Skeletal muscle satellite cell (primary cell): ENCODE data around the gene TRIP12.
A peak's percentile ranks its signal among the peaks of the same experiment; 100 is the strongest.
"Not testable (repeated sequence)": the region's sequence is repeated elsewhere in the genome, so short reads cannot be mapped to it uniquely, and the experiment has no call there.

Experiments
- H3K27me3 ChIP-seq: 2 replicates; pipeline ENCODE4 v1.7.0; 2013; ENCODE audit warnings: low read length; ENCODE audit not compliant: control insufficient read depth, insufficient read depth
- H3K36me3 ChIP-seq: 2 replicates; pipeline ENCODE4 v1.7.0; 2013; ENCODE audit warnings: mild to moderate bottlenecking, control low read depth, low read length; ENCODE audit not compliant: insufficient read depth
- H3K4me1 ChIP-seq: 2 replicates; pipeline ENCODE4 v1.7.0; 2013; ENCODE audit warnings: low read length; ENCODE audit not compliant: control insufficient read depth, insufficient read depth
- H3K4me2 ChIP-seq: 2 replicates; pipeline ENCODE4 v1.7.0; 2013; ENCODE audit warnings: mild to moderate bottlenecking, low read length
- H3K4me3 ChIP-seq: 2 replicates; pipeline ENCODE4 v1.7.0; 2013; ENCODE audit warnings: low read length
- H3K9ac ChIP-seq: 2 replicates; pipeline ENCODE4 v1.7.0; 2013; ENCODE audit warnings: mild to moderate bottlenecking, low read depth, low read length, moderate library complexity
- H3K9me3 ChIP-seq: replicated peaks from 2 replicates; pipeline ENCODE4 v1.7.0; 2013; ENCODE audit warnings: mild to moderate bottlenecking, control low read depth, low read length

TRIP12 gene

DNA sequence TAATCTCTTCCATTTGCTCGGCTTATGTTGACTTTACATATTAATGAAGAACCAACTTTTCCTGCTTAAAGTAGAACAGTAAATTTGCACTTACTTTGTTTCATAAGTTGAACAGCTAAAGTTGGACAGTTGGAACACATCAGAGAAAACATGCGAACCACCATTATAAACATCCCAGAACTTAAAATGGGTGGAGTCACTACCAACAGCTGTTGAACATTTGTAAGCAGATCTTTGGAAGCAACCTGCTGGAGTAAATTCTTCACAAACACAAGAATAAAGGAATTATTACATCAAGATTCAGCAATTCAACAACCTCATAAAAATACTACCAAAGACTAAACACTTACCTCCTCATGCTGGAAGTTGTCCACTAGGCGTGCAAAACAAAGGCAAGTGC is 111.0 kb downstream of the TRIP12 start:
- H3K4me2 ChIP-seq, result no peak overlapping the region

DNA sequence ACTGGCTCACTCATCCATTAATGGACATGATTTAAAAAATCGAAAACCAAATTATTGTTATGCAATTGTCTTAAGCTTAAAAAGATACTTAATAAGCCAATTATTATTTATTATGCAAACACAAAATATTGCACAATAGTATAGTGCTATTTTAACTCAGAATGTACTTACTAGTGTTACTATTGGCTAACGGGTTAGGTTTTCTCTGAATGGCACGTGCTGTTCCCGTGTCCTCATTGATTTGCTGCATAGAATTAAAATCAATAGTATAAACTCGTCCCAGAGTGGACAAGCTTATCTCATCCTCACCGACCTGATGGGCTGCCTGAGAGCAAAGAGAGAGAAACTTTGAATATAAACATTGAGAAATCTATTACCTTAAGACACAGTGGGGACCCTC is 116.2 kb downstream of the TRIP12 start:
- no peaks in the 10 kb centered on the region for H3K9me3 ChIP-seq
- peaks cover 84% of the 10 kb centered on the region for H3K36me3 ChIP-seq
- H3K9ac ChIP-seq, result no peak overlapping the region
- H3K27me3 ChIP-seq, result no peaks in the 10 kb centered on the region
- no peaks in the 10 kb centered on the region for H3K4me1 ChIP-seq
- H3K4me3 ChIP-seq, result no peak overlapping the region
- no peak overlapping the region for H3K4me2 ChIP-seq

More for the DNA sequence above, 111.0 kb downstream of the TRIP12 start:
- Histone ChIP-seq H3K4me3 (no peak overlapping the region), H3K4me1 (peaks cover 19% of the 10 kb centered on the region), H3K9ac (no peak overlapping the region), H3K9me3 (no peaks in the 10 kb centered on the region), H3K27me3 (no peaks in the 10 kb centered on the region), H3K36me3 (peaks cover 72% of the 10 kb centered on the region)

DNA sequence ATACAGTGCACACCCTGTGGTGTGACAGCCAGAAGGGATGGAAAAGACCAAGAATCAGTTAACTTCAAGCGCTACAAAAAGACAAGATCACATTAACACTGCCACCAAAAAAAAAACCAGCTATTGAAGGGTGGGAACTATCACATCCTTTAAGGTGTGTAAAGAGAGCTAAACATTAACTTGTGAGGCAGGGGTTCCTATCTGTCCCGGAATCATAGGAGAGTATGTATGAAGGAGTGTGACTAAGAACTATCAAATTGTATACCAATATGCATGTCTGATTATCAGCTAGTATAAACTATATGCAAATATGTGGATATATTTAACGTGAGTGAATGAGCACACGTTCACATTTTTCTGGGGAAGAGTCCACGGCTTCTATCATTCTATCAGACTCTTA is 119.0 kb downstream of the TRIP12 start:
- Histone ChIP-seq H3K9ac (no peak overlapping the region), H3K36me3 (peaks cover 75% of the 10 kb centered on the region), H3K4me1 (no peaks in the 10 kb centered on the region), H3K4me3 (no peak overlapping the region), H3K9me3 (no peaks in the 10 kb centered on the region), H3K27me3 (no peaks in the 10 kb centered on the region), H3K4me2 (no peak overlapping the region)

DNA sequence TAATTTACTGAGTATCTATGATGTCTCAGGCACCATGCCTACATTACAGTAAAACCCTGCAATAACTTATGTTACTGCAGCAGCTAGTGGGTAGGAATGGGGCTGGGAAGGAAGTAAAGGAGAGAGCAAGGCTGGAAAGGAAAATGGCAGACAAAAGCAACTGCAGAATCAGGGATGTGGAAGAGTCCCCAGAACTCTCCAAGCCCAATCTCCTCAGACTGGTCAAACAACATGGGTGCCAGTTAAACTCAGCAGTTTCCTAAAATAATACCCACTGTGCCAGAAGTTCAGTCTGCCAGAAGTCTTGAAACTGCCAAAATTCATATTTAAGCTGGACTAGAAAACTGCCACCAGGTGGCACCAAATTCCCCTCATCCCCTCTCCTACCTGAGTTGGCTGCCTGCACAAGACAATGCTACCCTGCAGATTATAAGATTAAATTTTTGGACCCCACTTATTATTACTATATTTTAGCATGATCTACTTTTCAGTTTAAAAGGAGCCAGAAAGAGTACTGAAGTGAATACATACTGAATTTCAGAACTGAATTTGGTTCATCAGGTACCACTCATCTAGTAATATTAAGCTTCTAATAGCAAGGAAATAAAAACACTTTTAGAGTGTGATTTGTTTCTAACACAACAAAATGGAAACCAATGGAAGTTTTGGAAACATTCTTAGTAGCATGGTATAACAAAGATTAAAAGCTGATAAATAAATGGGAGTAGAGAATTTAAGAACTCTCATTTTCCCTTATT is 120.6 kb downstream of the TRIP12 start:
- no peaks in the 10 kb centered on the region for H3K4me1 ChIP-seq
- H3K36me3 ChIP-seq, result peaks cover 76% of the 10 kb centered on the region
- no peaks in the 10 kb centered on the region for H3K27me3 ChIP-seq

DNA sequence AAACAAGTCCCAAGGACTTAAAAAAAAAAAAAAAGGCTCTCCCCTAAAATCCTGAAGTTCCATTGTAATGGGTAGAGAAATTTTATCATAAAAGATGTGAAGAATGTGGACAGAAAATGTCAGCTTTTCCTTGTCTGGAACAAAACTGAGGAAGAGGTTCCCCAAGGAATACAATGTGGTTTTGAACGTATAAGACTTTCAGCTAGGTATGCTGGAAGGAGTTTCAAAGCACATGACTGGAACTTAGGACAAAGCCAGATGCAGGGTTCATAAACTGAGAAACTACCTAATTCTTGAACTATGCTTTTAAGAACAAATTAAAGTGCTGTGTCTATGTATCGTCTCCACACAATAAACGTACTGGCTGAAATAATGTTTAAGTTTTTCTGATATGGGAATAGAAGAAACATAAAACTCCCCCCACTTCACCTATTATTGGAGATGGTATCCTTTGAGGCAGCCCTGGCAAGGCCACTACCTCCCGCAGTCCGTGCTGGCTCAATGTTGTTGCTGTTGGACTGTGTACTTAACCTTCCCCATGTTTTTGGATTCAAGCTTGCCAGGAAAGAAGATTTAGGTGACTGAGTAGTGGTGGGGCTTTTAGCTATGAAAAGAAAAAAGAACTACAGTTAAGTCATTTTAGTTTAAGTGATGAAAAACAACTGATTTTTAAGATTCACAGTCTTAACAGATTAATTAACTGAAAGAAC is 123.2 kb downstream of the TRIP12 start:
- Histone ChIP-seq H3K4me3 (no peak overlapping the region), H3K27me3 (no peaks in the 10 kb centered on the region), H3K36me3 (peaks cover 77% of the 10 kb centered on the region), H3K9me3 (no peaks in the 10 kb centered on the region), H3K4me2 (no peak overlapping the region), H3K9ac (no peak overlapping the region), H3K4me1 (no peaks in the 10 kb centered on the region)

More for the DNA sequence above, 120.6 kb downstream of the TRIP12 start:
- H3K9ac ChIP-seq, result no peak overlapping the region
- no peak overlapping the region for H3K4me2 ChIP-seq
- no peak overlapping the region for H3K4me3 ChIP-seq
- no peaks in the 10 kb centered on the region for H3K9me3 ChIP-seq

DNA sequence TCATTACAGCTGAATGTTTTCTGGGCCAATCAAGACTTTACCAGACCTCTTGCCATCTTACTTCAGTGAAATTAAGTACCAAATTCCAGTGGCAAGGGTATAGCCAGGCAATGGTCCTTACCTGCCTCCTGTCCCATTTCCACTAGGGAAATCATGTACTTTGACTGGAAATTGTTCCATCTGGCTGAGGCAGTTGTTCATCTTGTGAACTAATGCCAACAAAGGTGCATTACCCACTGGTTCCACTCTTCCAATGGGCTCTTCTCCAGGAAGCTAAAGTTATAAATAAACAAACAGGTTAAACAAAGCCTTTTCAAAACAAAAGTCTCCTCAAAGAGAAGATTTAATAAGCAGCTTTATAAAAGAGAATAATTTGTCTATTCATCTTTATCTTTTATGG is 126.8 kb downstream of the TRIP12 start:
- Histone ChIP-seq H3K36me3 (peaks cover 84% of the 10 kb centered on the region), H3K9ac (no peak overlapping the region), H3K27me3 (no peaks in the 10 kb centered on the region), H3K9me3 (no peaks in the 10 kb centered on the region), H3K4me2 (no peak overlapping the region), H3K4me3 (no peak overlapping the region), H3K4me1 (no peaks in the 10 kb centered on the region)

DNA sequence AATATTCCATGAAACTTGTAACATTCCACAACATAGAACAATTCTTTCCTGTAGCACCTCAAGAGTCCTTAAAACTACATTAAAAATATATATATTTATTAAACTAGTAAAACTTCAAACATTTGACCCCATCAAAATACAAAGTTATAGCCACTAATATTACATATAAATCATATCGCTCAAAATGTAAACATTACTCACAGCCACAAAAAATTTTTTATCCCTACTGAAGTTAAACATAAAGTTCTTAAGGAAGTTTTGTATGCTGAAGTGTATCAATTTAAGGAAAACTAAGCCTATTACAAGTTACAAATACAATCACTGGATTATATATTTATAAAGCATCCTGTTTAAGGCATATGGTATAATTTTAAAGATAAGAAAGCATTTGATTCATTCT is 127.2 kb downstream of the TRIP12 start:
- Histone ChIP-seq H3K36me3 (peaks cover 83% of the 10 kb centered on the region), H3K9me3 (no peaks in the 10 kb centered on the region), H3K27me3 (no peaks in the 10 kb centered on the region), H3K4me2 (no peak overlapping the region), H3K9ac (no peak overlapping the region), H3K4me3 (no peak overlapping the region), H3K4me1 (no peaks in the 10 kb centered on the region)

DNA sequence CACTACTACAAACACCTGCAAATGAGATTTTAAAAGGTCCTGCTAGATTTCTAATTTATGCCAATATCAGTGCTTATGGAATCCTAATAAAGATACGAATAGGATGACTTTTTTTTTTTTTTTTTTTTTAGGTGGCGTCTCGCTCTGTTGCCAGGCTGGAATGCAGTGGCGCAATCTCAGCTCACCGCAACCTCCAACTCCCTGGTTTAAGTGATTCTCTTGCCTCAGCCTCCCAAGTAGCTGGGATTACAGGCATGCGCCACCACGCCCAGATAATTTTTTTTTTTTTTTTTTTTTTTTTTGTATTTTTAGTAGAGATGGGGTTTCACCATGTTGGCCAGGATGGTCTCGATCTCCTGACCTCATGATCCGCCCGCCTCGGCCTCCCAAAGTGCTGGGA is 135.5 kb downstream of the TRIP12 start:
- Histone ChIP-seq H3K36me3 (peaks cover 68% of the 10 kb centered on the region), H3K4me1 (peaks cover 13% of the 10 kb centered on the region)
- H3K4me3 ChIP-seq, H3K27me3 ChIP-seq, H3K9me3 ChIP-seq, H3K9ac ChIP-seq, H3K4me2 ChIP-seq: not testable (repeated sequence)

DNA sequence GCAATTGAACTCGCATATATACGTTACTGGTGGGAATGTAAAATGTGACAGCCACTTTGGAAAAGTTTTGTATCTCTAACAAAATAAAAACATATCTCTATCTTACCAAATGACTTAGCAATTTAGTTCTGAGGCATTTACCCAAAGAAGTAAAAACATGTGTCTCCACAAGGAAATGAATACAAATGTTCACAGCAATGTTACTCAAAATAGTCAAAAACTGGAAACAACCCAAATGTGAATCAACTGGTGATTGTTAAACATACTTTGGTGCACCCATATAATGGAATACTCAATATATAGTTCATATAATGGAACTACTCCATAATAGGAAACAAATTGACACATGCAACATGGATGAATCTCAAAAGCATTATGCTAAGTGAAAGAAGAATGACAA is 137.0 kb downstream of the TRIP12 start:
- no peak overlapping the region for H3K9ac ChIP-seq
- H3K27me3 ChIP-seq, result no peaks in the 10 kb centered on the region
- H3K4me2 ChIP-seq, result no peak overlapping the region
- peaks cover 23% of the 10 kb centered on the region for H3K4me1 ChIP-seq
- no peaks in the 10 kb centered on the region for H3K9me3 ChIP-seq
- peaks cover 67% of the 10 kb centered on the region for H3K36me3 ChIP-seq
- H3K4me3 ChIP-seq, result no peak overlapping the region

DNA sequence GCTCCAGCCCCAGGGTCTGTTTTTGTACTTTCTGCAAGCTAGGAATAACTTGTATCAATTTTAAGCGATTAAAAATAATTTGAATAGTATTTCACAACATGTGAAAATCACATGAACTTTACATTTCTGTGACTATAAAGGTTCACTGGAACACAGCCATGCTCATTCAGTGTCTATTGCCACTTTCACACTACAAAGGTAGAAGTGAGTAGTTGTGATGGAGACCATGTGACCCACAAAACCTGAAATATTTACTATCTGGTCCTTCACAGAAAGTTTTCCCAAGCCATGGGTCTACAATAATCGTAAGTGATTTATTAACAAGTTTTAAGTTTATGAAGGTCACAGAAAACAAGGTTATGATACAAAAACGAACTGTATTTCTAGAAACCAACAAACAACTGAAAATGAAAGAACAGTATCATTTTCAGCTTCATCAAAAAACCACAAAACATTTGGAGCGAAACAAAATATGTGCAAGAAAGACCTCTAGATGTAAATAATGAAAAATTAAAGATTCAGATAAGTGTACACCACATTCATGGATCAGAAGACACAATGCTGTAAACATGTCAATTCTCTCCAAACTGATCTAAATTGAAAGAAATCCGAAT is 138.6 kb downstream of the TRIP12 start:
- H3K4me2 ChIP-seq, result no peak overlapping the region
- no peak overlapping the region for H3K9ac ChIP-seq
- no peak overlapping the region for H3K4me3 ChIP-seq
- peaks cover 23% of the 10 kb centered on the region for H3K4me1 ChIP-seq
- peaks cover 67% of the 10 kb centered on the region for H3K36me3 ChIP-seq
- no peaks in the 10 kb centered on the region for H3K27me3 ChIP-seq
- H3K9me3 ChIP-seq, result no peaks in the 10 kb centered on the region

DNA sequence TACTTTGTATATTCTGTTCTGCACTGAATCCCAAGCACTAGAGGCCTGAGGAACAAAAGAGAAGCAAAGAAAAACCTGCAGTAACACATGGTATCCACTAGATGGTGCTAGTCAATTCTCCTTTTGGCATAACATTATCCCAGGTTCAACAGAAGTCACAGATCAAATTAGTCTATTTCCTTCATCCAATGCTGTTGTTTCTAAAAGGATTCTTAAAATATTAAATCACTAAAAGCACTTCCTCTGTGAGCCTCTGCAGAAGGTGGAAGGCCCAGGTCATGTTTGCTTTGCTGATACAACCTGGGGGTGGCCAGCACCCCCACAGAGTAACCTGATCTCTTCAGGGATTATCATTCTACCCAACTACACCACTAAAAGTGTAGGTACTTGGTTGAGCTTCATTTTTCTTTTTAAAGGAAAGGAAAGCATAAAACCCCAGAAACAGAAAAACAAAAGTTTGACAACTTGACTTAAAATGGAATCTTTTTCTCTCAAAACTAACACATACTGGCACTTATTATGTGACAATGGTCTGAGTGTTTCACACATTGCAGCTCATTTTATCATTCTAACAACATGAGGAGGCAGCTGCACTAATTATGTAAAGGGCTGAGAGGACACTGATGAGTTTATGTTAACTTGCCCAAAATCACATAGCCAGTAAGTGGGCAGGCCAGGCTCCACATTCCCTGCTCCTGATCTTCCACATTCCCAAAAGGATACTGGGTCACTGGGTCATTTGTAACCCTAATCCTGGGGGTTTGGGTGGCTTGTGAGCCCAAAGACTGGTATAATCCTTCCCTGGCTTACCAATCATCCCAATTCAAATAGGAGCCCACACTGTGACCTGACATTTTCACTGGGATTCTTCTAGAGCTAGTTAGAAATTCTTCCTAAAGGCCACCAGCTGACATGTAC is 140.7 kb downstream of the TRIP12 start:
- Histone ChIP-seq H3K9me3 (no peaks in the 10 kb centered on the region), H3K4me2 (peak overlapping the region; percentile 55), H3K9ac (peak overlapping the region; percentile 6), H3K36me3 (peaks cover 73% of the 10 kb centered on the region), H3K27me3 (no peaks in the 10 kb centered on the region), H3K4me1 (peaks cover 26% of the 10 kb centered on the region), H3K4me3 (no peak overlapping the region)
